Prostate gland (tissue), 2 donors: Measurements from ENCODE around the gene ARHGAP45. TPM values are rescaled to one million over a fixed set of nuclear protein-coding genes. Genes with fewer than 3 reads are reported as not detected.

Source experiments
- DNase-seq: peaks from one replicate; pipeline ENCODE4 v3.0.0-alpha.2; 2019; ENCODE audit warnings: low spot score
- H3K27ac ChIP-seq, 2 donors: fragments of 200-600 bp; sonication (generic); 2 replicates each; pipeline ENCODE4 v1.5.1; 2017 to 2019
- H3K27me3 ChIP-seq: fragments of 200-600 bp; sonication (generic); replicated peaks from 2 replicates; pipeline ENCODE4 v1.5.1; 2019; ENCODE audit not compliant: insufficient read depth
- H3K36me3 ChIP-seq, 2 donors: fragments of 200-600 bp; sonication (generic); 1 replicate in 1 of 2; 2 replicates in 1 of 2; pipeline versions ENCODE4 v1.5.1 to v1.8.1; 2017 to 2019
- H3K4me1 ChIP-seq: fragments of 200-600 bp; sonication (generic); replicated peaks from 2 replicates; pipeline ENCODE4 v1.5.1; 2019
- H3K4me3 ChIP-seq, 2 donors: fragments of 200-600 bp; sonication (generic); 2 replicates each; pipeline ENCODE4 v1.5.1; 2017 to 2019
- H3K9me3 ChIP-seq: fragments of 200-600 bp; sonication (generic); 2 replicates; pipeline ENCODE4 v1.5.1; 2017
- CTCF ChIP-seq, 4 experiments: fragments of 200-600 bp in 2 of 4; fragments of 450-650 bp in 2 of 4; sonication (generic) in 2 of 4; IDR thresholded peaks; 1 replicate in 3 of 4; 2 replicates in 1 of 4; pipeline ENCODE4 v1.5.1; 2016 to 2019; ENCODE audit warnings: antibody characterized with exemption in 4 of 4, mild to moderate bottlenecking in 2 of 4, moderate library complexity in 2 of 4
- POLR2A ChIP-seq: fragments of 450-650 bp; IDR thresholded peaks from one replicate; pipeline ENCODE4 v1.6.1; 2016; ENCODE audit warnings: antibody characterized with exemption, mild to moderate bottlenecking
- POLR2AphosphoS5 ChIP-seq: sonication (generic); formaldehyde crosslinking; IDR thresholded peaks from one replicate; pipeline ENCODE4 v1.6.1; 2017; ENCODE audit warnings: antibody characterized with exemption
- WGBS: methylation state at CpG from one replicate; pipeline ENCODE4 v1.1.5; 2018; 5-methylcytosine and 5-hydroxymethylcytosine counted together
- intact Hi-C: fragments of 100-400 bp; cut with DNase I; formaldehyde crosslinking; loops from one replicate; pipeline ENCODE4 v1.14.2; 2022
- total RNA-seq, 2 donors: library from RNA; depleted of rRNA; stranded (reverse); fragments of >200 nt; gene quantifications; one replicate each; pipeline ENCODE4 v1.1.0, GENCODE V29; 2016

ARHGAP45 gene
- total RNA-seq, 2 donors from 2014 or later = 8.9 to 26.2 TPM

- no peaks in the 10 kb centered on the region for H3K4me1 ChIP-seq
- no peaks in the 10 kb centered on the region for H3K27me3 ChIP-seq
- intact Hi-C loops = no loop called here
- H3K4me3 ChIP-seq = peak overlapping the region in 1 of 2 donors; percentile 29
- no peaks in the 10 kb centered on the region for H3K9me3 ChIP-seq
- TF ChIP-seq CTCF (IDR thresholded peaks at IDR 0.05) (no peak), POLR2A (no peak), POLR2AphosphoS5 (no peak)
- peak overlapping the region in 1 of 2 donors; percentile 2 for H3K27ac ChIP-seq
- DNase-seq = no peak
- H3K36me3 ChIP-seq = no peaks in the 10 kb centered on the region
- 83% methylated on average over 59 of the region's 59 CpGs for WGBS
Measured at GRCh38 chr19:1082928-1083816, 16.2 kb downstream of the ARHGAP45 start.

- intact Hi-C loops = no loop called here
- Histone ChIP-seq H3K36me3 (no peaks in the 10 kb centered on the region), H3K9me3 (no peaks in the 10 kb centered on the region), H3K27me3 (no peaks in the 10 kb centered on the region), H3K4me1 (no peaks in the 10 kb centered on the region), H3K4me3 (no peak overlapping the region), H3K27ac (no peak overlapping the region)
- TF ChIP-seq POLR2AphosphoS5 (no peak), POLR2A (no peak), CTCF (IDR thresholded peaks at IDR 0.05) (no peak)
- 61% methylated on average over 35 of the region's 43 CpGs for WGBS
- no peak for DNase-seq
Measured at GRCh38 chr19:1084024-1084868, 17.3 kb downstream of the ARHGAP45 start.

- intact Hi-C loops = no loop called here
- Histone ChIP-seq H3K4me3 (no peak overlapping the region), H3K4me1 (no peaks in the 10 kb centered on the region), H3K27ac (no peak overlapping the region), H3K27me3 (no peaks in the 10 kb centered on the region), H3K36me3 (no peaks in the 10 kb centered on the region), H3K9me3 (no peaks in the 10 kb centered on the region)
- DNase-seq = no peak
- WGBS = 52% methylated on average over 8 of the region's 8 CpGs
- TF ChIP-seq CTCF (IDR thresholded peaks at IDR 0.05) (no peak), POLR2A (no peak), POLR2AphosphoS5 (no peak)
Measured at GRCh38 chr19:1085053-1085658, 18.2 kb downstream of the ARHGAP45 start.

- H3K27ac ChIP-seq = no peak overlapping the region
- intact Hi-C loops = no loop called here
- TF ChIP-seq CTCF (IDR thresholded peaks at IDR 0.05) = no peak
- WGBS = 69% methylated on average over 22 of the region's 38 CpGs
- DNase-seq = no peak
- H3K9me3 ChIP-seq = no peaks in the 10 kb centered on the region
- no peaks in the 10 kb centered on the region for H3K36me3 ChIP-seq
- H3K4me1 ChIP-seq = no peaks in the 10 kb centered on the region
- H3K4me3 ChIP-seq = no peak overlapping the region
- H3K27me3 ChIP-seq = no peaks in the 10 kb centered on the region
Measured at GRCh38 chr19:1085676-1086442, 18.9 kb downstream of the ARHGAP45 start.
